HepG2 (cell line): Measurements from ENCODE around the gene TRIO. TPM values are rescaled to one million over a fixed set of nuclear protein-coding genes. Genes with fewer than 3 reads are reported as not detected.
A peak's percentile ranks its signal among the peaks of the same experiment; 100 is the strongest.

Experiments
- ATAC-seq: fragments of 200-7000 bp; cut with Tn5 transposase; 3 replicates; pipeline ENCODE4 v1.9.1; 2020; ENCODE audit warnings: mild to moderate bottlenecking, moderate library complexity
- BruUV-seq: library from RNA; stranded (reverse); fragments of 400-500 nt; replicated peaks from 2 replicates; lab custom pipeline; 2021; lab: Mats Ljungman, UMichigan
- CTCF ChIA-PET: fragments of 300-600 bp; formaldehyde crosslinking; extraction: SDS; loops from one replicate; lab custom pipeline; 2021; ENCODE audit warnings: low total read pairs, inconsistent platforms, low intra/inter-chr PET ratio; lab: Yijun Ruan, JAX
- POLR2A ChIA-PET: fragments of 350-600 bp; sonication (Branson Sonifier 250); formaldehyde crosslinking; loops from one replicate; lab custom pipeline; 2020; ENCODE audit warnings: antibody characterized with exemption, inconsistent platforms; lab: Yijun Ruan, JAX
- DNase-seq: peaks from one replicate; pipeline ENCODE4 v3.0.0-alpha.2; 2015; ENCODE audit warnings: low spot score
- FAIRE-seq: peaks from 3 replicates; lab custom pipeline; 2011; peaks lifted over from hg19 to GRCh38; lab: Jason Lieb, UNC
- H2AFZ ChIP-seq: one replicate; pipeline ENCODE4 v1.6.1; 2011; ENCODE audit warnings: low read length, inconsistent platforms
- H3K27ac ChIP-seq: fragments of 300-600 bp; 3 replicates; pipeline ENCODE4 v1.8.0; 2011; ENCODE audit warnings: mixed run types, mild to moderate bottlenecking, mixed read lengths, low read length, inconsistent platforms; ENCODE audit not compliant: insufficient read depth; ENCODE audit errors: extremely low read length
- H3K27me3 ChIP-seq, 2 experiments: fragments of 200-600 bp in 1 of 2; 2 replicates in 1 of 2; 3 replicates in 1 of 2; pipeline versions ENCODE4 v1.6.0 to v1.8.0; 2011; ENCODE audit warnings: low read length in 2 of 2, mild to moderate bottlenecking in 2 of 2, moderate library complexity in 2 of 2, inconsistent platforms in 1 of 2; ENCODE audit not compliant: insufficient read depth in 2 of 2, control insufficient read depth in 1 of 2
- H3K36me3 ChIP-seq, 2 experiments: fragments of 200-600 bp in 1 of 2; replicated peaks in 1 of 2; 2 replicates in 1 of 2; 3 replicates in 1 of 2; pipeline versions ENCODE4 v1.5.1 to v1.8.0; 2011; ENCODE audit warnings: low read length in 2 of 2, inconsistent platforms in 1 of 2; ENCODE audit not compliant: insufficient read depth in 2 of 2, control insufficient read depth in 1 of 2
- H3K4me1 ChIP-seq: 2 replicates; pipeline ENCODE4 v1.5.1; 2012; ENCODE audit warnings: low read length, inconsistent platforms; ENCODE audit not compliant: insufficient read depth
- H3K4me2 ChIP-seq: 2 replicates; pipeline ENCODE4 v1.6.0; 2011; ENCODE audit warnings: low read depth, low read length, inconsistent platforms
- H3K4me3 ChIP-seq, 3 experiments: fragments of 200-600 bp in 1 of 3; sonication (generic), shearing (Covaris generic) in 1 of 3; replicated peaks in 1 of 3; 2 replicates each; pipeline ENCODE4 v1.5.1; 2011 to 2016; ENCODE audit warnings: low read length in 3 of 3, inconsistent platforms in 2 of 3, low read depth in 2 of 3, mild to moderate bottlenecking in 2 of 3, control low read depth in 1 of 3, mixed read lengths in 1 of 3; ENCODE audit not compliant: insufficient read depth in 1 of 3
- H3K79me2 ChIP-seq: one replicate; pipeline ENCODE4 v1.6.1; 2011; ENCODE audit warnings: low read length, inconsistent platforms; ENCODE audit not compliant: insufficient read depth
- H3K9ac ChIP-seq: 2 replicates; pipeline ENCODE4 v1.6.0; 2011; ENCODE audit warnings: mild to moderate bottlenecking, low read depth, low read length, inconsistent platforms; ENCODE audit not compliant: insufficient read depth
- H3K9me3 ChIP-seq: 2 replicates; pipeline ENCODE4 v1.5.1; 2012; ENCODE audit warnings: mild to moderate bottlenecking, low read length
- H4K20me1 ChIP-seq: 2 replicates; pipeline ENCODE4 v1.6.0; 2011; ENCODE audit warnings: inconsistent platforms, mild to moderate bottlenecking, low read length, moderate library complexity; ENCODE audit not compliant: insufficient read depth
- CENPBD1 ChIP-seq: sonication (generic); formaldehyde crosslinking; IDR thresholded peaks from 2 replicates; pipeline ENCODE4 v1.8.0; 2022; ENCODE audit warnings: missing genetic modification reagents, low read depth, mild to moderate bottlenecking, borderline replicate concordance
- HNRNPL ChIP-seq: fragments of 200-400 bp; formaldehyde crosslinking; IDR thresholded peaks from 2 replicates; pipeline ENCODE4 v1.6.1; 2017; ENCODE audit warnings: mild to moderate bottlenecking, low read depth, low read length
- HOXA3 ChIP-seq: sonication (generic); formaldehyde crosslinking; IDR thresholded peaks from 2 replicates; pipeline ENCODE4 v1.5.0; 2020; ENCODE audit warnings: missing genetic modification reagents
- IRF2 ChIP-seq: IDR thresholded peaks from 2 replicates; pipeline ENCODE4 v1.6.1; 2018; ENCODE audit warnings: missing genetic modification reagents, missing compliant biosample characterization
- PAWR ChIP-seq: sonication (generic); formaldehyde crosslinking; IDR thresholded peaks from 2 replicates; pipeline ENCODE4 v1.4.0; 2020; ENCODE audit warnings: missing genetic modification reagents, mild to moderate bottlenecking, borderline replicate concordance
- RBM22 ChIP-seq: fragments of 200-400 bp; formaldehyde crosslinking; optimal IDR thresholded peaks from 2 replicates; pipeline ENCODE3; 2017; ENCODE audit warnings: mild to moderate bottlenecking, low read length, moderate library complexity
- ZBTB7B ChIP-seq: sonication (generic); formaldehyde crosslinking; IDR thresholded peaks from 2 replicates; pipeline ENCODE4 v1.4.0; 2020; ENCODE audit warnings: missing genetic modification reagents
- ZFP36 ChIP-seq: fragments of 150-350 bp; IDR thresholded peaks from 2 replicates; pipeline ENCODE4 v1.6.1; 2018; ENCODE audit warnings: borderline replicate concordance, low read length, low read depth; ENCODE audit not compliant: partially characterized antibody
- ZNF18 ChIP-seq: sonication (generic); formaldehyde crosslinking; IDR thresholded peaks from 2 replicates; pipeline ENCODE4 v1.8.0; 2022; ENCODE audit warnings: mild to moderate bottlenecking, missing genetic modification reagents; ENCODE audit not compliant: insufficient replicate concordance
- ZNF33B ChIP-seq: sonication (generic); formaldehyde crosslinking; IDR thresholded peaks from 2 replicates; pipeline ENCODE4 v1.5.1; 2020; ENCODE audit warnings: mild to moderate bottlenecking, missing genetic modification reagents
- WGBS: methylation state at CpG from one replicate; pipeline ENCODE4 v1.1.6; 2017; ENCODE audit warnings: low lambda C conversion rate; 5-methylcytosine and 5-hydroxymethylcytosine counted together
- in situ Hi-C: cut with HindIII; loops from 2 replicates; pipeline ENCODE4 v1.10.0; 2017; ENCODE audit warnings: low pct_unique_long_range_greater_than_20kb; ENCODE audit not compliant: extremely low pct_ligation_motif_present
- intact Hi-C: fragments of 100-400 bp; cut with micrococcal nuclease; formaldehyde crosslinking; loops from one replicate; pipeline ENCODE4 v1.10.0; 2022; ENCODE audit not compliant: unreplicated experiment
- polyA plus RNA-seq, 8 experiments: library from polyadenylated mRNA; depleted of rRNA in 3 of 8; stranded (reverse) in 7 of 8; unstranded in 1 of 8; fragments of >200 nt; fragmentation: Illumina TruSeq in 4 of 8; extraction: Trizol in 4 of 8; gene quantifications; 2 replicates each; pipeline versions ENCODE4 v1.2.1 to v1.2.3, GENCODE V29; 2011 to 2016; ENCODE audit warnings: low read depth in 4 of 8, missing spikeins in 1 of 8, mixed read lengths in 1 of 8; ENCODE audit not compliant: insufficient read depth in 1 of 8
- total RNA-seq, 5 experiments: library from RNA; depleted of rRNA; stranded (reverse); fragments of >200 nt; fragmentation: Illumina TruSeq; extraction: Trizol; gene quantifications; 2 replicates each; pipeline ENCODE4 v1.2.3, GENCODE V29; 2016; ENCODE audit warnings: low read depth in 1 of 5

TRIO gene
- total and polyA plus RNA-seq, 2 of the 13 experiments (the other 11 are each of a cell fraction or from before 2014, with no cell fraction given), result 45.2 to 45.9 TPM

- no peak for DNase-seq
- no peak for FAIRE-seq
- intact Hi-C loops, result no loop called here
- Histone ChIP-seq H3K4me2 (no peak overlapping the region), H2AFZ (no peak overlapping the region), H3K9me3 (no peaks in the 10 kb centered on the region), H3K9ac (no peak overlapping the region), H3K36me3 (peaks cover 18 to 54% of the 10 kb centered on the region in 2 experiments), H3K27me3 (no peaks in the 10 kb centered on the region), H3K27ac (no peak overlapping the region), H3K4me1 (no peaks in the 10 kb centered on the region), H3K4me3 (no peak overlapping the region), H3K79me2 (peaks cover 3% of the 10 kb centered on the region), H4K20me1 (no peaks in the 10 kb centered on the region)
- in situ Hi-C loops, result no loop called here
- ATAC-seq, result no peak
- CTCF ChIA-PET, result no interaction called here
- BruUV-seq, result no TSS peak
- POLR2A ChIA-PET, result no interaction called here
- over 99% methylated on average over 11 of the region's 12 CpGs for WGBS
- no peak for TF ChIP-seq ZFP36
- TF ChIP-seq HNRNPL, result no peak
- no peak for TF ChIP-seq ZNF33B (CRISPR knock-in tag)
- no peak for TF ChIP-seq IRF2 (CRISPR knock-in tag)
- TF ChIP-seq CENPBD1 (CRISPR knock-in tag), result no peak
- no peak for TF ChIP-seq PAWR (CRISPR knock-in tag)
- TF ChIP-seq ZBTB7B (CRISPR knock-in tag), result no peak
- no peak for TF ChIP-seq HOXA3 (CRISPR knock-in tag)
Observed at GRCh38 chr5:14406554-14406849, 263.4 kb downstream of the TRIO start.

- DNase-seq (no peak), FAIRE-seq (no peak), ATAC-seq (no peak)
- Histone ChIP-seq H3K4me3 (no peak overlapping the region), H3K27me3 (no peaks in the 10 kb centered on the region), H3K4me1 (no peaks in the 10 kb centered on the region), H3K36me3 (peaks cover 18 to 57% of the 10 kb centered on the region in 2 experiments), H3K9ac (no peak overlapping the region), H3K4me2 (no peak overlapping the region), H3K79me2 (peaks cover 3% of the 10 kb centered on the region), H2AFZ (no peak overlapping the region), H3K27ac (no peak overlapping the region), H3K9me3 (no peaks in the 10 kb centered on the region), H4K20me1 (no peaks in the 10 kb centered on the region)
- in situ Hi-C loops, result no loop called here
- intact Hi-C loops, result no loop called here
- WGBS, result 86% methylated on average over 5 of the region's 5 CpGs
- CTCF ChIA-PET, result no interaction called here
- POLR2A ChIA-PET, result no interaction called here
- TF ChIP-seq RBM22 (peak; percentile 18), ZNF18 (CRISPR knock-in tag) (no peak)
- no TSS peak for BruUV-seq
Observed at GRCh38 chr5:14407051-14407450, 263.9 kb downstream of the TRIO start.
